Vagina (tissue), 2 donors: ENCODE data around the gene SEMA6A. TPM values are rescaled to one million over a fixed set of nuclear protein-coding genes. Genes with fewer than 3 reads are reported as not detected.

Experiments used
- DNase-seq, 2 donors: peaks; one replicate each; pipeline ENCODE4 v3.0.0-alpha.2; 2017; ENCODE audit errors: extremely low spot score in 2 of 2
- H3K27ac ChIP-seq: fragments of 200-600 bp; sonication (generic); one replicate; pipeline ENCODE4 v1.5.1; 2019
- H3K27me3 ChIP-seq: fragments of 200-600 bp; sonication (generic); one replicate; pipeline ENCODE4 v1.5.1; 2019
- H3K36me3 ChIP-seq, 2 donors: fragments of 200-600 bp; sonication (generic); one replicate each; pipeline ENCODE4 v1.5.1; 2017 to 2019
- H3K4me1 ChIP-seq: fragments of 200-600 bp; sonication (generic); one replicate; pipeline ENCODE4 v1.5.1; 2019
- H3K4me3 ChIP-seq, 2 donors: fragments of 200-600 bp; sonication (generic); 1 replicate in 1 of 2; 2 replicates in 1 of 2; pipeline ENCODE4 v1.5.1; 2016 to 2019
- H3K9me3 ChIP-seq: fragments of 200-600 bp; sonication (generic); one replicate; pipeline ENCODE4 v1.5.1; 2019
- CTCF ChIP-seq, 3 experiments: fragments of 450-650 bp in 2 of 3; fragments of 200-600 bp in 1 of 3; sonication (generic) in 1 of 3; IDR thresholded peaks; one replicate each; pipeline ENCODE4 v1.5.1; 2017 to 2019; ENCODE audit warnings: antibody characterized with exemption in 3 of 3, mild to moderate bottlenecking in 2 of 3, moderate library complexity in 2 of 3
- POLR2A ChIP-seq, 2 donors: fragments of 450-650 bp; IDR thresholded peaks; one replicate each; pipeline ENCODE4 v1.6.1; 2017; ENCODE audit warnings: antibody characterized with exemption in 2 of 2, mild to moderate bottlenecking in 2 of 2, moderate library complexity in 2 of 2
- POLR2AphosphoS5 ChIP-seq, 2 donors: sonication (generic); formaldehyde crosslinking; IDR thresholded peaks; one replicate each; pipeline ENCODE4 v1.9.0; 2017; ENCODE audit warnings: antibody characterized with exemption in 2 of 2, mild to moderate bottlenecking in 2 of 2, low read depth in 1 of 2; ENCODE audit not compliant: insufficient read depth in 1 of 2
- intact Hi-C: fragments of 100-400 bp; cut with DNase I; formaldehyde crosslinking; loops from one replicate; pipeline ENCODE4 v1.15.1; 2023
- total RNA-seq: library from RNA; depleted of rRNA; stranded (reverse); fragments of >200 nt; gene quantifications from one replicate; pipeline ENCODE4 v1.2.3, GENCODE V29; 2016

Gene SEMA6A
- total RNA-seq, 1 donor from 2014 or later = 28.7 TPM

- Histone ChIP-seq H3K27me3 (no peaks in the 10 kb centered on the region), H3K27ac (no peak overlapping the region), H3K4me1 (no peaks in the 10 kb centered on the region), H3K9me3 (no peaks in the 10 kb centered on the region), H3K4me3 (no peak overlapping the region), H3K36me3 (peaks cover 0 to 53% of the 10 kb centered on the region in 2 donors)
- TF ChIP-seq CTCF (IDR thresholded peaks at IDR 0.05) = no peak
- TF ChIP-seq POLR2A (IDR thresholded peaks at IDR 0.05) = no peak
- TF ChIP-seq POLR2AphosphoS5 (IDR thresholded peaks at IDR 0.05; ENCODE audit: insufficient read depth in 1 of 2, low read depth in 1 of 2) = no peak
- intact Hi-C loops = no loop called here
- no peak for DNase-seq
Observed at GRCh38 chr5:116475338-116475737, 99.3 kb downstream of the SEMA6A start.

- H3K4me3 ChIP-seq = no peak overlapping the region
Observed at GRCh38 chr5:116473706-116474105, 100.9 kb downstream of the SEMA6A start.

GRCh38 chr5:116472274-116472673 lies 102.3 kb downstream of the SEMA6A start:
- Histone ChIP-seq H3K27ac (no peak overlapping the region), H3K27me3 (no peaks in the 10 kb centered on the region), H3K4me1 (no peaks in the 10 kb centered on the region), H3K36me3 (peaks cover 0 to 27% of the 10 kb centered on the region in 2 donors), H3K4me3 (no peak overlapping the region), H3K9me3 (no peaks in the 10 kb centered on the region)
- DNase-seq = no peak
- TF ChIP-seq CTCF (IDR thresholded peaks at IDR 0.05) (no peak), POLR2A (IDR thresholded peaks at IDR 0.05) (no peak), POLR2AphosphoS5 (IDR thresholded peaks at IDR 0.05; ENCODE audit: insufficient read depth in 1 of 2, low read depth in 1 of 2) (no peak)
- intact Hi-C loops = no loop called here

More at GRCh38 chr5:116473706-116474105, 100.9 kb downstream of the SEMA6A start:
- no peaks in the 10 kb centered on the region for H3K27me3 ChIP-seq
- TF ChIP-seq POLR2AphosphoS5 (IDR thresholded peaks at IDR 0.05; ENCODE audit: insufficient read depth in 1 of 2, low read depth in 1 of 2) (no peak), CTCF (IDR thresholded peaks at IDR 0.05) (no peak), POLR2A (IDR thresholded peaks at IDR 0.05) (no peak)
- H3K27ac ChIP-seq = no peak overlapping the region
- DNase-seq = no peak
- intact Hi-C loops = no loop called here
- no peaks in the 10 kb centered on the region for H3K4me1 ChIP-seq
- H3K36me3 ChIP-seq = peaks cover 0 to 37% of the 10 kb centered on the region in 2 donors
- no peaks in the 10 kb centered on the region for H3K9me3 ChIP-seq

GRCh38 chr5:116469631-116470030 lies 105.0 kb downstream of the SEMA6A start:
- H3K27me3 ChIP-seq = no peaks in the 10 kb centered on the region
- no peak for TF ChIP-seq CTCF (IDR thresholded peaks at IDR 0.05)
- no peak for TF ChIP-seq POLR2A (IDR thresholded peaks at IDR 0.05)
- no peak for TF ChIP-seq POLR2AphosphoS5 (IDR thresholded peaks at IDR 0.05; ENCODE audit: insufficient read depth in 1 of 2, low read depth in 1 of 2)
- H3K36me3 ChIP-seq = peaks cover 0 to 12% of the 10 kb centered on the region in 2 donors

GRCh38 chr5:116468583-116468982 lies 106.0 kb downstream of the SEMA6A start:
- no peak for DNase-seq
- Histone ChIP-seq H3K9me3 (no peaks in the 10 kb centered on the region), H3K36me3 (peaks cover 0 to 14% of the 10 kb centered on the region in 2 donors), H3K27me3 (no peaks in the 10 kb centered on the region), H3K4me3 (no peak overlapping the region), H3K27ac (no peak overlapping the region), H3K4me1 (no peaks in the 10 kb centered on the region)
- TF ChIP-seq POLR2AphosphoS5 (IDR thresholded peaks at IDR 0.05; ENCODE audit: insufficient read depth in 1 of 2, low read depth in 1 of 2) (no peak), POLR2A (IDR thresholded peaks at IDR 0.05) (no peak), CTCF (IDR thresholded peaks at IDR 0.05) (no peak)
- intact Hi-C loops = no loop called here

More at GRCh38 chr5:116469631-116470030, 105.0 kb downstream of the SEMA6A start:
- no peak for DNase-seq
- H3K4me3 ChIP-seq = no peak overlapping the region
- H3K4me1 ChIP-seq = no peaks in the 10 kb centered on the region
- intact Hi-C loops = no loop called here
- no peaks in the 10 kb centered on the region for H3K9me3 ChIP-seq
- H3K27ac ChIP-seq = no peak overlapping the region
